HG02642 (cell line): ENCODE results near the gene AFF2.

ENCODE experiments used
- ATAC-seq: cut with Tn5 transposase; IDR thresholded peaks from one replicate; pipeline ENCODE4 v1.9.1; 2021; ENCODE audit warnings: mild to moderate bottlenecking; ENCODE audit not compliant: unreplicated experiment, poor library complexity

Gene AFF2

GRCh38 chrX:148535639-148536038 lies 35.2 kb downstream of the AFF2 start:
- no peak for ATAC-seq

- no peak for ATAC-seq
Measured at GRCh38 chrX:148536961-148537360, 36.5 kb downstream of the AFF2 start.

DNA sequence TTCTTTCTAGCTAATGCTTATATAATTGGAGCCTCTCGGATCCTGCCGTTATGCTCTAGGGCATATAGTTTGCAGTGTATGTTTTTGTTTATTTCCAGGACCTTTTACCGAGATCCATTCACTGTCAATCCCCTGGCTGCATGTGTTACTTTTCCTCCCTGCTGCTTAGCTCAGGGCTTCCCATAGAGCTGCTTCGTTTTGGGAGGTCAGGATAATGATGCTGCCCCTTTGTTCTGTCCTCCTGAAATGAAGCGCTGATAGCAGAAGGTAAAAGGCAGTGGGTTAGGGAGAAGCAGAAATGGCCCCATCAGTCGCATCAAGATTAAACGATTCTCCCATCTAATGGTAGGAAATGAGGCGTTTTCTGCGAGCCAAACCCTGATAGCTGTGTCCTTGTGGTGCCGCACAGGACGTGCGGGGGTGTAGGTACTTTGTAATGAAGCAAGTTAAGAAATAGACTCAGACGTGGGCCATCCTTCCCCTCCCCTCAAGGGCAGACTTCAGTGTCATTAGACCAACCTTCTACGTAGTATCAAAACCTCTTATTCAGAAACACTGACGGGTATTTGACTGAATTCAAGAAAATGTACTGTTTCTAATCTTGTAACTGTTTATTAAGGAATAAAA lies 37.3 kb downstream of the AFF2 start:
- no peak for ATAC-seq

GRCh38 chrX:148538582-148538981 lies 38.2 kb downstream of the AFF2 start:
- ATAC-seq, result no peak

DNA sequence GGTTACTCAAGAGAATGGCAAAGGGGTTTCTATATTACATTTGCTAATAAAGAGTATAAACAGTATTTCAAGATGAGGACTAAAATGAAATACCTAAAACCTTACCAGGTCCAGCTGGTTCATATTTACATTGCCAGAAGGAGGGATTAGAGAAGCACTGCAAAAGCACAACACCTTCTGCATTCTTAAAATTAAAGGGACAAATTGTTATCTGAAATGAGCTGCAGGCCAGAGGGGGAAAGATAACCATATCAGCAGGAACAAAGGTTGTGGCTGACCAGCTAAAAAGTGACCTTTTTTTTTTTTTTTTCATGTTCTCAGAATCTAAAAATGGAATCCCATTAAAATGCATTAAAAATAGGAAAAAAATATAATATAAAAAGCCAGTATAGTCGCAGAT lies 39.7 kb downstream of the AFF2 start:
- ATAC-seq, result no peak

DNA sequence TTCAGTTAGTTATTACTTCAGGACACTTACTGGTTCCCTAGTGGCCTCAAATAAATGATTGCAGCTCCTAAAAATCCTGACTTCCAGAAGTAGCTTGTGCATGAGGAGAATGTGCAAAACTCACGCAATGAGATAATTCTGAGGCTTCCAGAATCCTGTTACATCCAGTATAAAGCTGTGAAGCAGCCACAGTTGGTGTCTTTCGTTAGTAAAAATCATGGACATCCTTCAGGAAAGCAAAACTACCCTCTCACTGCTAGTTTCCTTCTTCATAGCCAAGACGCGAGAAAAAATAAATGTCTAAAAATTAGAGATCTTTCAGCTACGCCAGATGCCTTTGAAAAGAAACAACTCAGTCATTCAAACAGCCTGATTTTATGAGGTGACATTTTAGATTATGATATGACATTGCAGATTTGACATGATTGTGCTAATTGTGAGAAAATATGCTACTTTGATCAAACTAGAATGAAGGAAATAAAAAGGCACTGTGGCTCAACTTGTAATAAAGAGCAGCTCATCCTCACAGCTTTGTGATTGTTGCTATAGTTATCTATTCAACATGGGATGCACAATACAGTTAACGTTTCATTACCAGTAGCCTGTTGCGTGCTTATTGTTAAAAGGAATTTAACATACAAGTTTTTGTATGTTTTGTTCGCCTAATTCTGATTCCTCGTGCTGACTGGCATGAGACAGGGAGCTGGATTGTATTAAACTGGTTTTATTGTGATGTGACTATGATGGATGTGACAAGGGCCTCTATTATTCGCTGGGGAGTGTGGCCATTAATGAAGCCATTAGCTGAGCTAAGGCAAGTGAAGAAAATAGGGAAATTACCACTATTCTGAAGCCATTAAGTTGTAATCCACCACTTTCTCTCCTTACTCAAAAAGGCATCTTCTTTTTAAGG lies 40.5 kb downstream of the AFF2 start:
- ATAC-seq, result peak; percentile 16

- ATAC-seq, result peak; percentile 66
Measured at GRCh38 chrX:148541584-148541940, 41.1 kb downstream of the AFF2 start.

DNA sequence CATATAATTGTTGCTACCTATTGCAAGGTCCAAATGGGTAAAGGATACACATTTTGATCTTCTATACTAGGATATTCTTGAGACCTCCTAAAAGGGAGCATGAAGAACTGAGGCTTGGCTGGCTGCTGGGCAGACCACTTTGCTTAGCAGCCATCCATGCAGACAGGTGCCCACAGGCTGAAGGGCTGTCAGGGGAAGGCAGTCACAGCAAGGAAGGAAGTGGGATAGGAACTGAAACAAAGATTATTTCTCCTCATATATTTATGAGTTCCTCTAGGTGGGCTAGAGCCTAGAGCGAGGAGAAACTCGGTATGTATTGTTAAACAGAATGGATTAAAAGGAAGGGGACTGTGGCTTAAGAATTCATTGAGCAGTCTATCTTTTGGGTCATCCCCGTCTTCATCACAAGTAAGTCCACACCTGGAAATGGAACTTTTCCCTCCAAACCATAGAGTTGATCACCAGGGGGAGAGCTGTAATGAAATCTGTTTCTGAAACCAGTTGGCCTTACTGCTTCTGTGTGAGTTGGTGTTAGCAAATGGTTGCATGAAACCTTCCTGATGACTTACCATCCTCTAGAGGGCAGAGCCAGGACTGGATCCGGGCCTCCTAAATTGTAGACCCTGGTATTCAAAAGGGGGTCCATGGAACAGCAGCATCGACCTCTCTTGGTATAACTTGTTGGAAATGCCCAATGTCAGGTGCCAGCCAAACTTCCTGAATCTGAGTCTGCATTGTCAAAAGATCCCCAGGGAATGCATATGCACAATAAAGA lies 42.3 kb downstream of the AFF2 start:
- no peak for ATAC-seq

- ATAC-seq, result no peak
Measured at GRCh38 chrX:148552775-148553174, 52.4 kb downstream of the AFF2 start.

- no peak for ATAC-seq
Measured at GRCh38 chrX:148555101-148555500, 54.7 kb downstream of the AFF2 start.

DNA sequence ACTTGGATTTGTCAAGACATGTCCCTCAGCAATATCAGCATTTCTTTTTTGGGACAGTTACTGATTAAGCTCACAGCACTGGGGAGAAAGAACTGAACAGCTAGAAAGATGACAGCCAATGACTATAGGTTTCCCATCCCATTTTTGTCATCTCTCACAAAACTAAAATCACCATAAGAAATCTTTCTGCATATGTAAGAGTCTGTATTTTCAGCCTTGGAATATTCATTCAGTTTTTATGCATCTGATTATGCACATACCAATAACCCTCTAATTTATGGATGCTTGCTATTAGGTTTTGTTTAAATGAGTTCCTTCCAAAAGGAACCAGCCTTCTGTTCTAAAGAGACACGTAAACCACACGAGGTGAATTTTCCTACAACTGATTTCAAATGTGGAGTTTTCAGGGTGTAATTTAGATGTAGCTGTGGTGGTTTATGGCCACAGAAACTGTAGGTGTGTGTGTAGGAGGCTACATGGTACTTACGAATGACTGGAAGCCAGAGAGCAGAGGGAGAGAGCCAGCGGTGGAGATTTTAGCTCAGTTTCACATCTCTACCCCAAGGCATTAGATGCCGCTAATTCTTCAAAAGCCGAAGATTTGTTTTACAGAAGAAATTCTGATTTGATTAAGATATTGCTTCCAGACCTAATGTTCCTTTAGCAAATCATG lies 55.3 kb downstream of the AFF2 start:
- ATAC-seq, result no peak

DNA sequence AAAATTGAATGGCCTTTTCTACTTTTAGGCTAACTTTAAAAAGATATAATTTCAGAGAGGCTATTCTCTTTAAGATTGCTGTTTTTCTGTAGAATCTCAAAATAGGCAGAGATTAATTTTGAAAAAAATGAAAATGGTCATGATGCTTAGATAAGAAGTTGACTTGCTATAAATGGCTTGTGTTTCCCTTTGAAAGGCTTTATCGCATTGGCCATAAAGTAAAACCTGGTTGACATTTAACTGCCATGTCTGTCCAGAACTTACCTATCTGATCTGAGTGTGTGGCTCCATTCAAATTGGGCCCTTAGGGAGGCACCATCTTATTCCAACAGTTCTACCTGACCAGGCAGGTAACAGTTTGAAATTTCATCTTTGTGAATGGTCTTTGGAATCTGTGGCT lies 56.1 kb downstream of the AFF2 start:
- no peak for ATAC-seq

GRCh38 chrX:148562846-148563245 lies 62.4 kb downstream of the AFF2 start:
- ATAC-seq, result no peak

GRCh38 chrX:148567229-148567628 lies 66.8 kb downstream of the AFF2 start:
- no peak for ATAC-seq

DNA sequence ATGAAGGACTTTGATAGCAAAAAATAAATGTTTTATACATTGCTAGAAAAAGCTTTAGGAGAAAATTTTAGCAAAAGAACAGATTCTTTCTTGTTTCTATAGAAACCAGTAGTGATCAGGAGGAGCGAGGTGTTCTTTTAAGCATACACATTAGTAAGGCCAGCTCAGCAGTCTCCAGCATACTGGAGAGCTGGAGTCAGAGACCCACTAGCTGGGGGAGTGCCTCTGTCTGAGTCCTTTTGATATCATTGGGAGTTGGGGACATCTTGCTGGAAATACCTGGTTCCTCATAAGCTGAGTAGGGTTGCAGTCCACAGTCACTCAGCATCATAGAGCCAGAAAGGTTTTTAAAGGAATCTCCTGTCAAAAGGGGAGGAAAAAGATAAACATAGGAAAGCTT lies 67.4 kb downstream of the AFF2 start:
- no peak for ATAC-seq

- no peak for ATAC-seq
Measured at GRCh38 chrX:148568763-148569162, 68.3 kb downstream of the AFF2 start.

DNA sequence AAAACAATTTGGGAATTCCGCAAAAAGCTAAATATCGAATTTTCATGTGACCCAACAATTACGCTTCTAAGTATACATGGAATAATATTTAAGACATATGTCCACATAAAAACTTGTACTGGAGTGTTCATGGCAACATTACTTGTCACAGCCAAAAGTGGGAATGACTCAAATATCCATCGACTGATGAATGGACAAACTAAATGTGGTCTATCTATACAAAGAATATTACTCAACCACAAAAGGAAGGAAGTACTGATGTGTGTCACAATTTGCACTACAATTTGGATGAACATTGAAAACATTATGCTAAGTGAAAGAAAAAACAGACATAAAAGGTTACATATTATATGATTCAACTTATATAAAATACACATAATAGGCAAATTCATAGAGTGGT lies 71.9 kb downstream of the AFF2 start:
- no peak for ATAC-seq

DNA sequence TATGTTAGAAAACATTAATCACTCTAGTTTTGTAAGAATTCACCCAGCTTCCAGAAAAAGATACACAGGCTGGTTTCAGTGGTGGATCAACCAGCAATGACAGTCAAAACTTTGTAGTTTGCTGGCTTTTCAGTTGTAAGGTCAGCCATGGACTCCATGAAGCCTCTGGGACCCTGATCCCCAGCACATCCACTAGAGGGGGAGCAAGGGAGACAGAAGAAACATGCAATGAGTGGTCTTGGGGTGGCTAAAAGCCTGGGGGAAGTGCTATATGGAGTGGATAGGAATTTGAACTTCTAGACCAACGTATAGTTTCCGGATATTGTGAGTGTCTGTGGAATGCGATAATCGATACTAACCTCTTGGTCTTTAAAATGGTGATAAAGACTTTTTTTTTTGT lies 72.7 kb downstream of the AFF2 start:
- ATAC-seq, result no peak

DNA sequence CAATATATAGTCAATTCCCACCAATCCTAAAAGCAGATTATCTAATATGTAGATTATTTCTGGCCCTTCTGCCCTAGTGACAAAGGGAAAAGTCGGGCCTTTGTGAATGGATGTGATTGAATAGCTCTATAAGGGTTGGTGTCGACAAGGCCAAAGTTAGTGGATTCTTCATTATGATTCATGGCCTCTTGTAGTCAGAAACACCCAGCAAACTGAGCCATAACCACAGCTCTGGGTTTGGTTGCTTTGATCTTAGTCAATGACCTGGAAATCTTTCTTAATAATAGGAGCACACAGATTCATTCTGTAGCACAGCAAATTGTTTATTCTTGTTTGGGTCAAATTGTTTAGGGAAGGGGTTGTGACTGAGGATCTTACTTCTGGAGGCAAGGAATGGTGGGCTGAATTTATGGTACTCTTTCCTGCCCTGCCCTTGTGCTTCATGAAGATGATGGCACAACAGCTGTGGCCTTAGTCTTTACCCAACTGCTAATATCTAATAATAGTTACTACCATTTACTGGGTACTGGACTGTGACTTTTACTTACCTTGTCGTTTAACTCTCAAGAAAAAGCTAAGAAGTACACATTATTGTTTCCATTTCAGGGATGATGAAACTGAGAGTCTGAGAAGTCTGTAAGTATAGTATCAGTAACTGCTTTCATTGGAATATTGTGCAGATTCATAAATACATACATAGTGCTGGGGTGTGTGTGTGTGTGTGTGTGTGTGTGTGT lies 74.0 kb downstream of the AFF2 start:
- ATAC-seq, result no peak

GRCh38 chrX:148576396-148576795 lies 76.0 kb downstream of the AFF2 start:
- ATAC-seq, result no peak
